Neuronal stem cell (in vitro differentiated cells): ENCODE results near the gene OCA2.

ENCODE experiments used
- DNase-seq: peaks from one replicate; pipeline ENCODE4 v3.0.0-alpha.2; 2013; ENCODE audit warnings: low spot score
- H2AFZ ChIP-seq: one replicate; pipeline ENCODE4 v1.6.1; 2013; ENCODE audit warnings: mild to moderate bottlenecking, low read length, inconsistent platforms
- H2AK5ac ChIP-seq: 2 replicates; pipeline ENCODE4 v1.6.1; 2013; ENCODE audit warnings: low read depth, mild to moderate bottlenecking, inconsistent platforms, low read length, moderate library complexity, mixed read lengths
- H2BK120ac ChIP-seq: 2 replicates; pipeline ENCODE4 v1.6.1; 2013; ENCODE audit warnings: low read depth, mild to moderate bottlenecking, inconsistent platforms, low read length, moderate library complexity, mixed read lengths
- H2BK12ac ChIP-seq: one replicate; pipeline ENCODE4 v1.6.1; 2013; ENCODE audit warnings: low read length, inconsistent platforms
- H2BK15ac ChIP-seq: 2 replicates; pipeline ENCODE4 v1.6.1; 2013; ENCODE audit warnings: mild to moderate bottlenecking, low read length, inconsistent platforms, mixed read lengths
- H2BK5ac ChIP-seq: one replicate; pipeline ENCODE4 v1.6.1; 2013; ENCODE audit warnings: inconsistent platforms, mild to moderate bottlenecking, low read length, moderate library complexity
- H3K14ac ChIP-seq: one replicate; pipeline ENCODE4 v1.6.1; 2013; ENCODE audit warnings: low read length, inconsistent platforms
- H3K18ac ChIP-seq: 2 replicates; pipeline ENCODE4 v1.6.1; 2013; ENCODE audit warnings: low read length, inconsistent platforms
- H3K23ac ChIP-seq: 2 replicates; pipeline ENCODE4 v1.6.1; 2013; ENCODE audit warnings: low read depth, mild to moderate bottlenecking, mixed read lengths, low read length, inconsistent platforms; ENCODE audit not compliant: poor library complexity
- H3K27ac ChIP-seq: replicated peaks from 3 replicates; pipeline ENCODE4 v1.5.1; 2013; ENCODE audit warnings: low read length, inconsistent platforms
- H3K27me3 ChIP-seq, 3 experiments: 2 replicates each; pipeline ENCODE4 v1.6.1; 2013; ENCODE audit warnings: low read length in 3 of 3, mild to moderate bottlenecking in 2 of 3, inconsistent platforms in 1 of 3, low read depth in 1 of 3, mixed read lengths in 1 of 3, moderate library complexity in 1 of 3; ENCODE audit not compliant: control insufficient read depth in 3 of 3, insufficient read depth in 3 of 3
- H3K36me3 ChIP-seq, 2 donors: replicated peaks in 1 of 2; 2 replicates each; pipeline ENCODE4 v1.6.1; 2013; ENCODE audit warnings: low read length in 2 of 2; ENCODE audit not compliant: control insufficient read depth in 2 of 2, insufficient read depth in 2 of 2
- H3K4ac ChIP-seq: 2 replicates; pipeline ENCODE4 v1.6.1; 2013; ENCODE audit warnings: inconsistent platforms, mild to moderate bottlenecking, low read length, moderate library complexity
- H3K4me1 ChIP-seq, 2 donors: 1 replicate in 1 of 2; 2 replicates in 1 of 2; pipeline ENCODE4 v1.6.1; 2013; ENCODE audit warnings: low read length in 2 of 2, low read depth in 1 of 2; ENCODE audit not compliant: control insufficient read depth in 2 of 2, insufficient read depth in 1 of 2
- H3K4me2 ChIP-seq: one replicate; pipeline ENCODE4 v1.6.1; 2013; ENCODE audit warnings: mild to moderate bottlenecking, low read length, inconsistent platforms; ENCODE audit not compliant: insufficient read depth, poor library complexity, severe bottlenecking
- H3K4me3 ChIP-seq, 2 donors: 2 replicates each; pipeline ENCODE4 v1.5.1; 2013; ENCODE audit warnings: low read length in 2 of 2, mild to moderate bottlenecking in 2 of 2, inconsistent platforms in 1 of 2, moderate library complexity in 1 of 2
- H3K79me1 ChIP-seq: one replicate; pipeline ENCODE4 v1.6.1; 2013; ENCODE audit warnings: low read depth, mild to moderate bottlenecking, inconsistent platforms, low read length, moderate library complexity
- H3K9ac ChIP-seq: one replicate; pipeline ENCODE4 v1.6.1; 2013; ENCODE audit warnings: mild to moderate bottlenecking, low read depth, low read length, inconsistent platforms; ENCODE audit not compliant: poor library complexity
- H3K9me3 ChIP-seq, 2 donors: replicated peaks in 1 of 2; 2 replicates each; pipeline versions ENCODE3 to v1.6.1; 2013; ENCODE audit warnings: low read length in 2 of 2, mild to moderate bottlenecking in 2 of 2, inconsistent platforms in 1 of 2, low read depth in 1 of 2, mixed read lengths in 1 of 2, moderate library complexity in 1 of 2; ENCODE audit not compliant: control insufficient read depth in 2 of 2, insufficient read depth in 1 of 2
- H4K8ac ChIP-seq: one replicate; pipeline ENCODE4 v1.6.1; 2013; ENCODE audit warnings: low read depth, mild to moderate bottlenecking, inconsistent platforms, low read length, moderate library complexity
- H4K91ac ChIP-seq: one replicate; pipeline ENCODE4 v1.6.1; 2013; ENCODE audit warnings: low read length, low read depth, mild to moderate bottlenecking, inconsistent platforms; ENCODE audit not compliant: poor library complexity
- WGBS, 2 donors: extraction: QIAGEN DNeasy Blood & Tissue Kit; methylation state at CpG; one replicate each; pipeline ENCODE4 v1.1.7; 2013; ENCODE audit warnings: missing lambda C conversion rate in 2 of 2, mixed read lengths in 1 of 2; ENCODE audit not compliant: insufficient read length in 2 of 2, insufficient replicate concordance in 1 of 2; ENCODE audit errors: extremely low coverage in 2 of 2; 5-methylcytosine and 5-hydroxymethylcytosine counted together

Gene OCA2

DNA sequence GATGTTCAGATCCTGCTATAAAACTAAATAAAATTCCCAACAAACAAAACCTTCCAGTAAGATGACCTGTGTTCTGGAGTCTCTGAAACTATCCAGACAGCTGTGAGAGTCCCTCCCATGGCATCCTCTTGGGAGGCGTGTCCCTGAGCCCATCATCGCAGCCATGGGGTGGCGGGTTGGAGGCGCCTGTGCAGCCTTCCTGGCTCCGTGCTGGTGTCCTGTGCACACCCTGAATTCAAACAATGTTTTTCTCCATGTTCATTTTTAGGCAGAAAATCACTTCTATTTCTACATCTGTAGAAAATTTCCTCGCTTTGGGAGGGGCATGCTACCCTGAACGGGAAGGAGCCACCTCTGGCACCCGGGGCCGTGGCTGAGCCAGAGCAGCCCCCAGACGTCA lies 19.4 kb upstream of the OCA2 start:
- H4K8ac ChIP-seq, result no peak overlapping the region
- no peaks in the 10 kb centered on the region for H3K27me3 ChIP-seq
- no peak overlapping the region for H2AK5ac ChIP-seq
- no peaks in the 10 kb centered on the region for H3K4me1 ChIP-seq
- H3K4ac ChIP-seq, result no peak overlapping the region
- no peak overlapping the region for H3K4me2 ChIP-seq
- no peak for DNase-seq
- peaks cover 0 to 1% of the 10 kb centered on the region in 2 donors for H3K9me3 ChIP-seq
- H3K4me3 ChIP-seq, result no peak overlapping the region
- no peak overlapping the region for H2BK15ac ChIP-seq
- H3K23ac ChIP-seq, result no peak overlapping the region
- no peak overlapping the region for H2BK120ac ChIP-seq
- H4K91ac ChIP-seq, result no peak overlapping the region
- no peak overlapping the region for H2BK5ac ChIP-seq
- H2AFZ ChIP-seq, result no peak overlapping the region
- H3K27ac ChIP-seq, result no peak overlapping the region
- no peak overlapping the region for H3K9ac ChIP-seq
- no peak overlapping the region for H3K14ac ChIP-seq
- no CpG with 5 or more reads among the region's 10 CpGs for WGBS, 2 donors
- peaks cover 54 to 96% of the 10 kb centered on the region in 2 donors for H3K36me3 ChIP-seq
- H3K79me1 ChIP-seq, result peaks cover 3% of the 10 kb centered on the region
- no peak overlapping the region for H3K18ac ChIP-seq
- H2BK12ac ChIP-seq, result no peak overlapping the region

DNA sequence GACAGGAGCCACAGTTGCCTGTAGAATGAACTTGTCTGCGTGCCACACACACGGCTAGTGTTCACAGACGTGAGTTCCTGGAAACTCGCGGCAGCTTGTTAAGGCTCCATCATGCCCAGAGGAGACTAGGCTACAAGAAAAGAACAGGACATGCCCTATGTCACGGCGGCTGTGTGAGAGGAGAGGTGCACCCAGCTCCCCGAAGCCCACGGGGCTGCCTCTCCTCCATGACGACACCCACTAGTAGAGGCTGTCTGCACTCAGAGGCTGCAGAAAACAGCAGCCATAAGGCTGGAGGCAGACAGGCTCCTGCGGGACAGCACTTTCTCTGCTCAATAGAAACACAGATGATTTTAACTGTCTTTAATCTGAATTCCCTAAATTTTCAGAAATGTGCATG lies 19.0 kb upstream of the OCA2 start:
- Histone ChIP-seq H3K27me3 (no peaks in the 10 kb centered on the region), H2BK120ac (no peak overlapping the region), H3K79me1 (peaks cover 3% of the 10 kb centered on the region), H2AK5ac (no peak overlapping the region), H3K14ac (no peak overlapping the region), H3K4me2 (no peak overlapping the region), H3K4me1 (no peaks in the 10 kb centered on the region), H3K4me3 (no peak overlapping the region), H3K4ac (no peak overlapping the region), H2BK15ac (no peak overlapping the region), H3K23ac (no peak overlapping the region), H4K8ac (no peak overlapping the region), H3K9me3 (peaks cover 0 to 1% of the 10 kb centered on the region in 2 donors), H2AFZ (no peak overlapping the region), H2BK5ac (no peak overlapping the region), H3K27ac (no peak overlapping the region), H3K18ac (no peak overlapping the region), H2BK12ac (no peak overlapping the region), H3K9ac (no peak overlapping the region), H4K91ac (no peak overlapping the region), H3K36me3 (peaks cover 58 to 96% of the 10 kb centered on the region in 2 donors)
- WGBS, 2 donors, result no CpG with 5 or more reads among the region's 11 CpGs
- DNase-seq, result no peak

DNA sequence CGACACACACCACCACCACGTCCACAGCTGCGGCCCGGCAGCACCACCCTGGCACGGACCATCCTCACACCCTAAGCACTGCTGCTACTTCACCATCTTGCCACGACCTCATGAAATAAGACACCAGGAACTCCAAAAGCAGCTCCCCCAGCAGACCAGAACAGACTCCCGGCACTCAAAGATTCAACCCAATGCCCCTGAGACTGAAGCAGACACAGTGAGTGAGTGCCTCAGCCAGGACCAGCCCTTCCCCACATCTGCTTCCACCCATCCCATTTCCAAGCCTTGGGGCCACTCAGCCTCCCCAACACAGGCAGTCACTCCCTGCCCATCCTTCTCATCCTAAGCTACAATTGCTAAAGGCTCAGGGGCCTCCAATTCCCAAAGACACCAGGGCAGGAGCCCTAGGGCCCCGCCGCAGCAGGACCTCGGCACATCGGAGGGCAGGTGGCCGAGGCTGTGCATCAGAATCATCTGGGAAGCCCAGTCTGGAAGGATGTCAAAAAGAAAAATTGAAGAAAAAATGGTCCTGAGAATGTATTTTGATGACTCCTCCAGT lies 18.4 kb upstream of the OCA2 start:
- no peak overlapping the region for H4K91ac ChIP-seq
- H3K4me2 ChIP-seq, result no peak overlapping the region
- H3K4ac ChIP-seq, result no peak overlapping the region
- H3K27ac ChIP-seq, result no peak overlapping the region
- H2BK12ac ChIP-seq, result no peak overlapping the region
- no peak overlapping the region for H2AFZ ChIP-seq
- peak overlapping the region; percentile 40 for H3K23ac ChIP-seq
- H3K9ac ChIP-seq, result peak overlapping the region; percentile 32
- DNase-seq, result no peak
- H2BK5ac ChIP-seq, result no peak overlapping the region
- no peaks in the 10 kb centered on the region for H3K4me1 ChIP-seq
- H3K14ac ChIP-seq, result no peak overlapping the region
- H3K4me3 ChIP-seq, result no peak overlapping the region
- no CpG with 5 or more reads among the region's 12 CpGs for WGBS, 2 donors
- H3K36me3 ChIP-seq, result peaks cover 62 to 96% of the 10 kb centered on the region in 2 donors
- H4K8ac ChIP-seq, result no peak overlapping the region
- no peak overlapping the region for H2AK5ac ChIP-seq
- no peak overlapping the region for H2BK120ac ChIP-seq
- no peak overlapping the region for H2BK15ac ChIP-seq
- H3K27me3 ChIP-seq, result no peaks in the 10 kb centered on the region
- peaks cover 0 to 1% of the 10 kb centered on the region in 2 donors for H3K9me3 ChIP-seq
- peak overlapping the region; percentile 60 for H3K18ac ChIP-seq
- H3K79me1 ChIP-seq, result peaks cover 3% of the 10 kb centered on the region

DNA sequence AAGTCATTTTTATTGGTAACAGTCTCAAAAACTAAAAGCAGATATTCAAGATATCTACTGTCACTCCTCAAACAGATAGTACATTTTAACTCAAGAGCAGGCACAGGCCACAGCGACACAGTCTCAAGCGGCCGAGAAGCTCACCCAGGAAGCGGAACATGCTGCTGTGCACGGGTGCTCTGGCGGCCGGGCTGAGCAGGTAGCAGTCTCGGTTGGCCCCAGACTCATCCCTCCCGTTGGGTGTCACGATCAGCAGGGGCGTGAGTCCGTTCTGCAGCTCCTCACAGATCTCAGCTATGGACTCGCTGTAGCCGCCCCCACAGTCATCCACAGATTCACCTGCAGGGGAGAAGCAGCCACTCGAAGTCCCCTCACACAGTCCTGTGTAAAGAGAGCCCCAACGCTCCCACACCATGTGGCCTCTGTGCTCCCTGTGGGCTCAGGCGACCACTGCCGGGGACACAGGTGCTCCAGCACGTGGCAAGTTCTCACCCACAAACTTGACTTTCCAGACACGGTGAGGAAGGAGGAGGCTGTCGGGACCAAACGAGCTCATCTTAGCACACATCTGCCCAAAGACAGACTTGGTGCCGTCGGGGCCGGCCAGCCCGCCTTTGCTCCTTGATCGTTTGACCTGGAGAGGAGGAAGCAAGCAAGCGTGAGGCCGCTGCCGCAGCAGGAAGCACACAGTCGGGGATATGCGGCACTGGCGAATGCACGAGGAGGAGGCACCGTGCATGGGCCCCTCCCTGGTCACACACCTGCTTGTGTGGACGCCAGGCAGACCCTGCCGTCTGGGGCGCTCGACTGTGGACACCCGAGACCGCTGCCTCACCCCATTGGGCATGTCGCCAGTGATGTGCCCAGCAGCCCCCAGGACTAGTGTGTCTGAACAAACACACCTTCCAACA lies 17.7 kb upstream of the OCA2 start:
- Histone ChIP-seq H3K9me3 (peaks cover 0 to 1% of the 10 kb centered on the region in 2 donors), H2BK15ac (no peak overlapping the region), H3K4me2 (no peak overlapping the region), H3K9ac (peak overlapping the region; percentile 32), H2AK5ac (no peak overlapping the region), H2BK120ac (no peak overlapping the region), H3K4ac (no peak overlapping the region), H2AFZ (no peak overlapping the region), H4K8ac (no peak overlapping the region), H3K4me3 (no peak overlapping the region), H3K27ac (no peak overlapping the region), H3K36me3 (peaks cover 61 to 97% of the 10 kb centered on the region in 2 donors), H2BK12ac (no peak overlapping the region), H3K23ac (peak overlapping the region; percentile 40), H3K14ac (peak overlapping the region; percentile 96), H2BK5ac (peak overlapping the region; percentile 39), H3K79me1 (peaks cover 3% of the 10 kb centered on the region), H3K4me1 (no peaks in the 10 kb centered on the region), H4K91ac (no peak overlapping the region), H3K18ac (peak overlapping the region; percentile 60), H3K27me3 (no peaks in the 10 kb centered on the region)
- DNase-seq, result no peak
- WGBS, 2 donors, result no CpG with 5 or more reads among the region's 42 CpGs
